K562 (cell line): Measurements from ENCODE around the gene SLFN12. TPM values are rescaled to one million over a fixed set of nuclear protein-coding genes. Genes with fewer than 3 reads are reported as not detected.

Experiments
- ATAC-seq: fragments of 200-7000 bp; cut with Tn5 transposase; 3 replicates; pipeline ENCODE4 v1.9.1; 2020; ENCODE audit warnings: moderate library complexity
- BruUV-seq: library from RNA; stranded (reverse); fragments of 400-500 nt; replicated peaks from 2 replicates; lab custom pipeline; 2021; lab: Mats Ljungman, UMichigan
- CTCF ChIA-PET: fragments of 300-600 bp; formaldehyde crosslinking; extraction: SDS; loops from one replicate; lab custom pipeline; 2021; ENCODE audit warnings: low intra/inter-chr PET ratio; lab: Yijun Ruan, JAX
- POLR2A ChIA-PET: fragments of 300-600, 350-650 bp; sonication (Branson Sonifier 250); formaldehyde crosslinking; extraction: SDS; loops from one replicate; lab custom pipeline; 2021; ENCODE audit warnings: antibody characterized with exemption, inconsistent platforms; lab: Yijun Ruan, JAX
- DNase-seq, 4 experiments: peaks; one replicate each; pipeline versions ENCODE4 v3.0.0 to v3.0.0-alpha.2; 2011 to 2018; ENCODE audit warnings: low spot score in 3 of 4, mixed read lengths in 3 of 4; ENCODE audit errors: extremely low read depth in 1 of 4
- FAIRE-seq: peaks from 2 replicates; lab custom pipeline; 2011; peaks lifted over from hg19 to GRCh38; lab: Jason Lieb, UNC
- H2AFZ ChIP-seq: 2 replicates; pipeline ENCODE4 v1.6.0; 2011; ENCODE audit warnings: low read depth, low read length, control low read depth, inconsistent platforms
- H3K27ac ChIP-seq: fragments of 200-600 bp; 3 replicates; pipeline ENCODE4 v1.8.0; 2011; ENCODE audit warnings: low read depth, mild to moderate bottlenecking, control low read depth, inconsistent platforms, low read length, moderate library complexity, mixed read lengths; ENCODE audit errors: extremely low read depth
- H3K27me3 ChIP-seq, 2 experiments: fragments of 300-600 bp in 1 of 2; 2 replicates in 1 of 2; 3 replicates in 1 of 2; pipeline versions ENCODE4 v1.6.0 to v1.8.0; 2011; ENCODE audit warnings: inconsistent platforms in 2 of 2, low read length in 2 of 2, mild to moderate bottlenecking in 1 of 2, mixed read lengths in 1 of 2, moderate library complexity in 1 of 2; ENCODE audit not compliant: control insufficient read depth in 2 of 2, insufficient read depth in 2 of 2
- H3K36me3 ChIP-seq: fragments of 300-600 bp; 3 replicates; pipeline ENCODE4 v1.8.0; 2011; ENCODE audit warnings: mild to moderate bottlenecking, low read length, inconsistent platforms; ENCODE audit not compliant: control insufficient read depth, insufficient read depth
- H3K4me1 ChIP-seq, 2 experiments: fragments of 200-600 bp in 1 of 2; replicated peaks in 1 of 2; 2 replicates in 1 of 2; 3 replicates in 1 of 2; pipeline versions ENCODE4 v1.5.1 to v1.8.0; 2011; ENCODE audit warnings: inconsistent platforms in 2 of 2, low read length in 2 of 2, mild to moderate bottlenecking in 1 of 2, mixed read lengths in 1 of 2, moderate library complexity in 1 of 2; ENCODE audit not compliant: control insufficient read depth in 2 of 2, insufficient read depth in 2 of 2
- H3K4me2 ChIP-seq: 2 replicates; pipeline ENCODE4 v1.6.1; 2011; ENCODE audit warnings: low read length, control low read depth, inconsistent platforms, mixed read lengths; ENCODE audit not compliant: insufficient read depth
- H3K4me3 ChIP-seq: fragments of 200-600 bp; sonication (generic), shearing (Covaris generic); 2 replicates; pipeline ENCODE4 v1.5.1; 2016; ENCODE audit warnings: control low read depth, inconsistent platforms
- H3K79me2 ChIP-seq: fragments of 200-600 bp; 3 replicates; pipeline ENCODE4 v1.8.0; 2011; ENCODE audit warnings: low read length, inconsistent platforms; ENCODE audit not compliant: control insufficient read depth, insufficient read depth
- H3K9ac ChIP-seq, 2 experiments: 2 replicates each; pipeline versions ENCODE4 v1.6.0 to v1.6.1; 2011; ENCODE audit warnings: low read depth in 2 of 2, low read length in 2 of 2, control low read depth in 1 of 2, inconsistent platforms in 1 of 2, mild to moderate bottlenecking in 1 of 2, mixed read lengths in 1 of 2; ENCODE audit not compliant: insufficient read depth in 1 of 2
- H3K9me1 ChIP-seq: one replicate; pipeline ENCODE4 v1.6.0; 2011; ENCODE audit warnings: inconsistent platforms, mild to moderate bottlenecking, low read length, moderate library complexity; ENCODE audit not compliant: control insufficient read depth, insufficient read depth
- H3K9me3 ChIP-seq: replicated peaks from 2 replicates; pipeline ENCODE4 v1.5.1; 2011; ENCODE audit warnings: low read depth, low read length, inconsistent platforms; ENCODE audit not compliant: control insufficient read depth, insufficient read depth
- H4K20me1 ChIP-seq: replicated peaks from 2 replicates; pipeline ENCODE4 v1.6.1; 2011; ENCODE audit warnings: low read length, inconsistent platforms, mixed read lengths; ENCODE audit not compliant: control insufficient read depth, insufficient read depth
- ASH1L ChIP-seq: fragments of 450-650 bp; IDR thresholded peaks from 2 replicates; pipeline ENCODE4 v1.6.1; 2018; ENCODE audit warnings: borderline replicate concordance, mild to moderate bottlenecking, low read depth; ENCODE audit not compliant: partially characterized antibody
- CBFA2T2 ChIP-seq: fragments of 450-650 bp; conservative IDR thresholded peaks from 2 replicates; pipeline ENCODE4 v1.6.1; 2017; ENCODE audit warnings: mild to moderate bottlenecking
- CSDE1 ChIP-seq, 2 experiments: fragments of 450-650 bp; IDR thresholded peaks; 2 replicates each; pipeline ENCODE4 v1.6.1; 2016; ENCODE audit warnings: mild to moderate bottlenecking in 1 of 2
- CTBP1 ChIP-seq: fragments of 450-650 bp; IDR thresholded peaks from 2 replicates; pipeline ENCODE4 v1.6.1; 2016; ENCODE audit warnings: borderline replicate concordance
- CTCFL ChIP-seq: IDR thresholded peaks from 2 replicates; pipeline ENCODE4 v1.6.1; 2011; ENCODE audit warnings: borderline replicate concordance, low read depth, mild to moderate bottlenecking, moderate library complexity, low read length; ENCODE audit not compliant: insufficient read depth, poor library complexity, severe bottlenecking
- GTF2B ChIP-seq: IDR thresholded peaks from 2 replicates; pipeline ENCODE4 v1.6.1; 2011; ENCODE audit not compliant: insufficient read length; ENCODE audit errors: extremely low read depth
- KLF6 ChIP-seq: fragments of 250-450 bp; sonication (Bioruptor Pico); IDR thresholded peaks from 2 replicates; pipeline ENCODE4 v1.4.0; 2020; ENCODE audit warnings: mild to moderate bottlenecking, moderate library complexity, borderline replicate concordance
- MIER1 ChIP-seq: fragments of 450-650 bp; IDR thresholded peaks from 2 replicates; pipeline ENCODE4 v1.6.1; 2016; ENCODE audit warnings: antibody characterized with exemption, mild to moderate bottlenecking, low read depth
- NCOA4 ChIP-seq: fragments of 450-650 bp; IDR thresholded peaks from 2 replicates; pipeline ENCODE4 v1.6.1; 2018; ENCODE audit warnings: mild to moderate bottlenecking; ENCODE audit not compliant: partially characterized antibody
- PCBP2 ChIP-seq: fragments of 200-400 bp; formaldehyde crosslinking; IDR thresholded peaks from 2 replicates; pipeline ENCODE4 v1.6.1; 2018; ENCODE audit warnings: low read length, low read depth, mild to moderate bottlenecking, moderate library complexity; ENCODE audit not compliant: poor library complexity, severe bottlenecking
- PHTF2 ChIP-seq: fragments of 250-450 bp; sonication (Bioruptor Pico); IDR thresholded peaks from 2 replicates; pipeline ENCODE4 v1.5.0; 2021; ENCODE audit warnings: mild to moderate bottlenecking
- ZFX ChIP-seq: sonication (generic); formaldehyde crosslinking; IDR thresholded peaks from 2 replicates; pipeline ENCODE4 v1.8.0; 2022; ENCODE audit warnings: mild to moderate bottlenecking, missing genetic modification reagents, moderate library complexity
- ZKSCAN8 ChIP-seq: fragments of 200-800 bp; sonication (Bioruptor generic); IDR thresholded peaks from 2 replicates; pipeline ENCODE4 v1.6.1; 2016; ENCODE audit warnings: missing genetic modification characterization, missing compliant biosample characterization
- ZNF175 ChIP-seq: fragments of 200-800 bp; sonication (Bioruptor generic); IDR thresholded peaks from 2 replicates; pipeline ENCODE4 v1.6.1; 2016; ENCODE audit warnings: low read depth, mild to moderate bottlenecking, missing genetic modification characterization, missing compliant biosample characterization
- WGBS: fragments of 100-300 bp; shearing (Covaris generic); methylation state at CpG from one replicate; pipeline ENCODE4 v1.1.6; 2016; ENCODE audit warnings: low coverage, mixed read lengths; ENCODE audit not compliant: insufficient coverage; ENCODE audit errors: missing lambda C conversion rate; 5-methylcytosine and 5-hydroxymethylcytosine counted together
- in situ Hi-C: fragments of 300-500 bp; cut with MboI; formaldehyde crosslinking; loops from 4 replicates; pipeline ENCODE4 v1.15.0; 2018; ENCODE audit warnings: inconsistent platforms, mixed read lengths
- intact Hi-C: fragments of 100-400 bp; cut with micrococcal nuclease; formaldehyde crosslinking; loops from 2 replicates; pipeline ENCODE4 v1.14.2; 2022
- polyA plus RNA-seq, 8 experiments: library from polyadenylated mRNA; depleted of rRNA in 4 of 8; stranded (reverse) in 5 of 8; unstranded in 3 of 8; fragments of >200 nt; fragmentation: Nextera tagmentation in 2 of 8; fragmentation: Illumina TruSeq in 1 of 8; extraction: Ambion mirVana in 2 of 8; extraction: Trizol in 1 of 8; gene quantifications; 2 replicates each; pipeline versions ENCODE4 v1.2.1 to v1.2.3, GENCODE V29; 2011 to 2014; ENCODE audit warnings: inconsistent platforms in 1 of 8, missing spikeins in 1 of 8
- total RNA-seq, 7 experiments: library from RNA; depleted of rRNA in 6 of 7; stranded (reverse); fragments of >200 nt in 6 of 7; fragmentation: Illumina TruSeq in 2 of 7; extraction: Trizol in 2 of 7; gene quantifications; 2 replicates each; pipeline versions ENCODE4 v1.2.1 to v1.2.3, GENCODE V29; 2011 to 2021; ENCODE audit warnings: low replicate concordance in 1 of 7

SLFN12 gene
- total and polyA plus RNA-seq, 9 of the 15 experiments (the other 6 are each of a cell fraction or from before 2014, with no cell fraction given), result 0.01 to 0.09 (median 0.07) TPM; not detected in 6

- Histone ChIP-seq H3K4me2 (no peak overlapping the region), H3K27me3 (peaks cover 13 to 16% of the 10 kb centered on the region in 2 experiments; a peak in 3 of 5 replicates), H4K20me1 (no peaks in the 10 kb centered on the region), H3K9me1 (no peaks in the 10 kb centered on the region), H3K36me3 (no peaks in the 10 kb centered on the region), H3K9me3 (no peaks in the 10 kb centered on the region), H3K4me1 (peaks cover 0 to 8% of the 10 kb centered on the region in 2 experiments; a peak in 2 of 5 replicates), H3K27ac (no peak overlapping the region), H3K9ac (no peak overlapping the region), H3K4me3 (no peak overlapping the region), H3K79me2 (no peaks in the 10 kb centered on the region), H2AFZ (no peak overlapping the region)
- ChIA-PET POLR2A (no interaction called here), CTCF (no interaction called here)
- DNase-seq (no peak), FAIRE-seq (no peak), ATAC-seq (no peak)
- no peak for TF ChIP-seq CBFA2T2
- intact Hi-C loops (no loop called here), in situ Hi-C loops (no loop called here)
- no TSS peak for BruUV-seq
- WGBS, result 4% methylated on average over 3 of the region's 3 CpGs
These were observed 54.6 kb downstream of the SLFN12 start for GRCh38 chr17:35377706-35378105.

- Histone ChIP-seq H3K9me3 (no peaks in the 10 kb centered on the region), H3K27me3 (peaks cover 13 to 16% of the 10 kb centered on the region in 2 experiments; a peak in 3 of 5 replicates), H3K9me1 (no peaks in the 10 kb centered on the region), H2AFZ (no peak overlapping the region), H3K4me2 (no peak overlapping the region), H3K36me3 (no peaks in the 10 kb centered on the region), H3K27ac (no peak overlapping the region), H4K20me1 (no peaks in the 10 kb centered on the region), H3K79me2 (no peaks in the 10 kb centered on the region), H3K4me3 (no peak overlapping the region), H3K9ac (no peak overlapping the region), H3K4me1 (peaks cover 0 to 8% of the 10 kb centered on the region in 2 experiments; a peak in 2 of 5 replicates)
- FAIRE-seq (no peak), DNase-seq (no peak), ATAC-seq (no peak)
- ChIA-PET POLR2A (no interaction called here), CTCF (no interaction called here)
- 0% methylated on average over 2 of the region's 2 CpGs for WGBS
- in situ Hi-C loops, result no loop called here
- BruUV-seq, result no TSS peak
- intact Hi-C loops, result no loop called here
- TF ChIP-seq CSDE1 (IDR thresholded peaks at IDR 0.05) (no peak), CTBP1 (no peak), CTCFL (no peak), PCBP2 (no peak), KLF6 (CRISPR knock-in tag) (no peak), PHTF2 (no peak), ZKSCAN8 (CRISPR knock-in tag) (no peak), NCOA4 (no peak), ZFX (CRISPR knock-in tag) (no peak), MIER1 (no peak), GTF2B (no peak), ASH1L (no peak), ZNF175 (CRISPR knock-in tag) (no peak)
These were observed 55.2 kb downstream of the SLFN12 start for GRCh38 chr17:35377068-35377467.
